ENCODE results near the gene LAIR2.
"Not testable (repeated sequence)": the region's sequence is repeated elsewhere in the genome, so short reads cannot be mapped to it uniquely, and the experiment has no call there.

The LAIR2 gene

GRCh38 chr19:54493967-54494585 is 8.6 kb upstream of the LAIR2 start:
- DNase-seq = no peak

- not testable (repeated sequence) for DNase-seq
These were observed 7.3 kb upstream of the LAIR2 start for GRCh38 chr19:54495284-54495683.

GRCh38 chr19:54497747-54498450 is 4.7 kb upstream of the LAIR2 start:
- DNase-seq = not testable (repeated sequence)

- DNase-seq = not testable (repeated sequence)
These were observed 4.2 kb upstream of the LAIR2 start for GRCh38 chr19:54498451-54498772.

- DNase-seq = not testable (repeated sequence)
These were observed 2.9 kb downstream of the LAIR2 start for GRCh38 chr19:54505542-54505941.

- no peak for DNase-seq
These were observed 3.4 kb downstream of the LAIR2 start for GRCh38 chr19:54506079-54506478.

- DNase-seq = not testable (repeated sequence)
These were observed 4.5 kb downstream of the LAIR2 start for GRCh38 chr19:54507038-54507717.

- DNase-seq = no peak
These were observed 5.2 kb downstream of the LAIR2 start for GRCh38 chr19:54507824-54508223.

- DNase-seq = not testable (repeated sequence)
These were observed 5.9 kb downstream of the LAIR2 start for GRCh38 chr19:54508487-54508886.

- DNase-seq = not testable (repeated sequence)
These were observed 6.7 kb downstream of the LAIR2 start for GRCh38 chr19:54509200-54509940.

GRCh38 chr19:54515156-54515555 is 12.5 kb downstream of the LAIR2 start:
- DNase-seq = no peak

GRCh38 chr19:54517483-54517882 is 14.9 kb downstream of the LAIR2 start:
- peak; percentile 44 for DNase-seq

- no peak for DNase-seq
These were observed 16.2 kb downstream of the LAIR2 start for GRCh38 chr19:54518844-54519243.

GRCh38 chr19:54521022-54521859 is 18.6 kb downstream of the LAIR2 start:
- DNase-seq = no peak

GRCh38 chr19:54521860-54522513 is 19.4 kb downstream of the LAIR2 start:
- DNase-seq = no peak

- DNase-seq = no peak
These were observed 20.8 kb downstream of the LAIR2 start for GRCh38 chr19:54523403-54523802.

- DNase-seq = no peak
These were observed 23.0 kb downstream of the LAIR2 start for GRCh38 chr19:54525636-54526035.

- DNase-seq = no peak
These were observed 24.3 kb downstream of the LAIR2 start for GRCh38 chr19:54526972-54527371.

- no peak for DNase-seq
These were observed 28.2 kb downstream of the LAIR2 start for GRCh38 chr19:54530866-54531265.

GRCh38 chr19:54532528-54532927 is 29.9 kb downstream of the LAIR2 start:
- no peak for DNase-seq

GRCh38 chr19:54533476-54533875 is 30.8 kb downstream of the LAIR2 start:
- no peak for DNase-seq

- DNase-seq = no peak
These were observed 31.5 kb downstream of the LAIR2 start for GRCh38 chr19:54534156-54534555.
